IMR-90 (cell line): ENCODE results near the gene CABP7. TPM values are rescaled to one million over a fixed set of nuclear protein-coding genes. Genes with fewer than 3 reads are reported as not detected.

Experiments
- ATAC-seq: fragments of 200-7000 bp; cut with Tn5 transposase; 2 replicates; pipeline ENCODE4 v1.9.1; 2020; ENCODE audit warnings: low read depth, mild to moderate bottlenecking, moderate library complexity
- BruUV-seq: library from RNA; stranded (reverse); fragments of 400-500 nt; replicated peaks from 2 replicates; lab custom pipeline; 2021; lab: Mats Ljungman, UMichigan
- CTCF ChIA-PET: fragments of 300-600 bp; formaldehyde crosslinking; extraction: SDS; loops from one replicate; lab custom pipeline; 2021; ENCODE audit warnings: antibody characterized with exemption; lab: Yijun Ruan, JAX
- POLR2A ChIA-PET: fragments of 300-600 bp; sonication (Branson Sonifier 250); formaldehyde crosslinking; loops from one replicate; lab custom pipeline; 2022; ENCODE audit warnings: antibody characterized with exemption; ENCODE audit not compliant: unreplicated experiment; lab: Charles Lee
- DNase-seq: peaks from one replicate; pipeline ENCODE4 v3.0.0; 2013
- H2AFZ ChIP-seq: replicated peaks from 2 replicates; pipeline ENCODE3; 2013; ENCODE audit warnings: low read length, mild to moderate bottlenecking; ENCODE audit not compliant: poor library complexity
- H2AK5ac ChIP-seq: 2 replicates; pipeline ENCODE4 v1.6.1; 2013; ENCODE audit warnings: low read depth, low read length, inconsistent platforms
- H2AK9ac ChIP-seq: replicated peaks from 2 replicates; pipeline ENCODE3; 2013; ENCODE audit warnings: mild to moderate bottlenecking, low read depth, low read length, moderate library complexity; ENCODE audit not compliant: poor library complexity
- H2BK120ac ChIP-seq: 2 replicates; pipeline ENCODE4 v1.6.1; 2013; ENCODE audit warnings: low read depth, low read length, inconsistent platforms
- H2BK15ac ChIP-seq: 3 replicates; pipeline ENCODE4 v1.6.1; 2013; ENCODE audit warnings: low read depth, low read length, inconsistent platforms
- H2BK20ac ChIP-seq: 2 replicates; pipeline ENCODE4 v1.6.1; 2013; ENCODE audit warnings: low read depth, mild to moderate bottlenecking, inconsistent platforms, low read length, moderate library complexity
- H2BK5ac ChIP-seq: 2 replicates; pipeline ENCODE4 v1.6.1; 2013; ENCODE audit warnings: mild to moderate bottlenecking, low read depth, low read length, inconsistent platforms; ENCODE audit not compliant: poor library complexity, severe bottlenecking
- H3K14ac ChIP-seq: replicated peaks from 2 replicates; pipeline ENCODE4 v1.6.1; 2013; ENCODE audit warnings: low read depth, low read length, inconsistent platforms
- H3K18ac ChIP-seq: 2 replicates; pipeline ENCODE4 v1.6.1; 2013; ENCODE audit warnings: low read depth, low read length, control low read depth
- H3K23ac ChIP-seq: 2 replicates; pipeline ENCODE4 v1.6.1; 2013; ENCODE audit warnings: low read depth, low read length, inconsistent platforms
- H3K27ac ChIP-seq: 2 replicates; pipeline ENCODE4 v1.5.1; 2013; ENCODE audit warnings: mild to moderate bottlenecking, control low read depth, low read length; ENCODE audit not compliant: insufficient read depth
- H3K27me3 ChIP-seq: 2 replicates; pipeline ENCODE4 v1.6.1; 2013; ENCODE audit warnings: low read length; ENCODE audit not compliant: control insufficient read depth, insufficient read depth
- H3K36me3 ChIP-seq: 2 replicates; pipeline ENCODE4 v1.6.1; 2013; ENCODE audit warnings: low read length, mixed read lengths; ENCODE audit not compliant: control insufficient read depth, insufficient read depth
- H3K4ac ChIP-seq: 2 replicates; pipeline ENCODE4 v1.6.1; 2013; ENCODE audit warnings: low read depth, low read length, inconsistent platforms
- H3K4me1 ChIP-seq: 2 replicates; pipeline ENCODE4 v1.6.1; 2013; ENCODE audit warnings: low read length, mixed read lengths; ENCODE audit not compliant: control insufficient read depth, insufficient read depth
- H3K4me2 ChIP-seq: 2 replicates; pipeline ENCODE4 v1.6.1; 2013; ENCODE audit warnings: low read depth, mild to moderate bottlenecking, control low read depth, low read length, moderate library complexity
- H3K4me3 ChIP-seq: 2 replicates; pipeline ENCODE4 v1.5.1; 2013; ENCODE audit warnings: low read depth, mild to moderate bottlenecking, control low read depth, low read length, moderate library complexity; ENCODE audit not compliant: insufficient read depth
- H3K56ac ChIP-seq: 2 replicates; pipeline ENCODE4 v1.6.1; 2013; ENCODE audit warnings: low read length, inconsistent platforms; ENCODE audit not compliant: insufficient read depth; ENCODE audit errors: extremely low read depth
- H3K79me1 ChIP-seq, 2 experiments: 2 replicates each; pipeline ENCODE4 v1.6.1; 2013; ENCODE audit warnings: low read length in 2 of 2, inconsistent platforms in 1 of 2, low read depth in 1 of 2
- H3K9ac ChIP-seq: 2 replicates; pipeline ENCODE4 v1.6.1; 2013; ENCODE audit warnings: low read depth, low read length, control low read depth
- H3K9me1 ChIP-seq: 2 replicates; pipeline ENCODE4 v1.6.1; 2013; ENCODE audit warnings: low read length, inconsistent platforms; ENCODE audit not compliant: insufficient read depth
- H3K9me3 ChIP-seq: 2 replicates; pipeline ENCODE4 v1.6.1; 2013; ENCODE audit warnings: low read length; ENCODE audit not compliant: control insufficient read depth, insufficient read depth
- H4K20me1 ChIP-seq: 2 replicates; pipeline ENCODE4 v1.6.1; 2013; ENCODE audit warnings: low read length, inconsistent platforms; ENCODE audit not compliant: insufficient read depth
- H4K5ac ChIP-seq: 2 replicates; pipeline ENCODE4 v1.6.1; 2013; ENCODE audit warnings: mild to moderate bottlenecking, low read depth, low read length, control low read depth
- H4K8ac ChIP-seq, 2 experiments: 2 replicates each; pipeline ENCODE4 v1.6.1; 2013; ENCODE audit warnings: low read depth in 2 of 2, low read length in 2 of 2, control low read depth in 1 of 2, inconsistent platforms in 1 of 2
- H4K91ac ChIP-seq: 2 replicates; pipeline ENCODE4 v1.6.1; 2013; ENCODE audit warnings: low read depth, low read length, inconsistent platforms; ENCODE audit not compliant: insufficient read depth
- BHLHE40 ChIP-seq: fragments of 150-350 bp; IDR thresholded peaks from 2 replicates; pipeline ENCODE4 v1.6.1; 2016; ENCODE audit warnings: mild to moderate bottlenecking, low read depth, low read length
- CEBPB ChIP-seq: IDR thresholded peaks from 2 replicates; pipeline ENCODE4 v1.6.1; 2012; ENCODE audit warnings: low read depth, low read length, improper control_type of control experiment
- CHD1 ChIP-seq: IDR thresholded peaks from 2 replicates; pipeline ENCODE4 v1.6.1; 2012; ENCODE audit warnings: low read depth, low read length, improper control_type of control experiment
- FOS ChIP-seq: fragments of 150-350 bp; IDR thresholded peaks from 2 replicates; pipeline ENCODE4 v1.6.1; 2016; ENCODE audit warnings: low read depth, low read length
- MAFK ChIP-seq: IDR thresholded peaks from 2 replicates; pipeline ENCODE4 v1.6.1; 2012; ENCODE audit warnings: low read depth, low read length, improper control_type of control experiment
- MAZ ChIP-seq: IDR thresholded peaks from 2 replicates; pipeline ENCODE4 v1.6.1; 2012; ENCODE audit warnings: low read depth, mild to moderate bottlenecking, low read length, improper control_type of control experiment, moderate library complexity, borderline replicate concordance
- MXI1 ChIP-seq: IDR thresholded peaks from 2 replicates; pipeline ENCODE4 v1.6.1; 2012; ENCODE audit warnings: low read depth, mild to moderate bottlenecking, low read length, moderate library complexity, borderline replicate concordance
- NFE2L2 ChIP-seq: fragments of 150-350 bp; IDR thresholded peaks from 2 replicates; pipeline ENCODE4 v1.6.1; 2016; ENCODE audit warnings: low read depth, mild to moderate bottlenecking, low read length
- POLR2A ChIP-seq: IDR thresholded peaks from 2 replicates; pipeline ENCODE4 v1.6.1; 2012; ENCODE audit warnings: mild to moderate bottlenecking, low read depth, low read length
- RAD21 ChIP-seq: IDR thresholded peaks from 2 replicates; pipeline ENCODE4 v1.6.1; 2012; ENCODE audit warnings: low read length, improper control_type of control experiment
- RCOR1 ChIP-seq: IDR thresholded peaks from 2 replicates; pipeline ENCODE4 v1.6.1; 2012; ENCODE audit warnings: mild to moderate bottlenecking, low read length, improper control_type of control experiment; ENCODE audit not compliant: insufficient replicate concordance
- RFX5 ChIP-seq: IDR thresholded peaks from 2 replicates; pipeline ENCODE4 v1.8.0; 2012; ENCODE audit warnings: low read depth, mild to moderate bottlenecking, low read length, moderate library complexity
- SMC3 ChIP-seq: fragments of 150-350 bp; IDR thresholded peaks from 2 replicates; pipeline ENCODE4 v1.6.1; 2016; ENCODE audit warnings: low read depth, mild to moderate bottlenecking, antibody characterized with exemption, low read length, moderate library complexity
- USF2 ChIP-seq: fragments of 150-350 bp; IDR thresholded peaks from 2 replicates; pipeline ENCODE4 v1.6.1; 2017; ENCODE audit warnings: mild to moderate bottlenecking, antibody characterized with exemption, low read length, low read depth
- WGBS, 2 experiments: methylation state at CpG; one replicate each; pipeline versions ENCODE4 v1.1.5 to v1.1.7; 2013; ENCODE audit warnings: missing lambda C conversion rate in 2 of 2; ENCODE audit not compliant: insufficient read length in 1 of 2; ENCODE audit errors: extremely low coverage in 2 of 2; 5-methylcytosine and 5-hydroxymethylcytosine counted together
- dilution Hi-C: fragments of 300-500 bp; cut with HindIII; formaldehyde crosslinking; loops from one replicate; pipeline ENCODE4 v1.14.3; 2018; ENCODE audit warnings: low sequenced_read_pairs; ENCODE audit not compliant: unreplicated experiment
- in situ Hi-C: fragments of 300-500 bp; cut with MboI; formaldehyde crosslinking; loops from 3 replicates; pipeline ENCODE4 v1.14.3; 2019; ENCODE audit warnings: low sequenced_read_pairs, inconsistent platforms, mixed read lengths
- intact Hi-C: fragments of 100-400 bp; cut with micrococcal nuclease; formaldehyde crosslinking; loops from 2 replicates; pipeline ENCODE4 v1.10.0; 2022
- polyA plus RNA-seq, 3 experiments: library from polyadenylated mRNA; depleted of rRNA; stranded (reverse); fragments of >200 nt; gene quantifications; 2 replicates each; pipeline ENCODE4 v1.2.3, GENCODE V29; 2012; ENCODE audit warnings: low replicate concordance in 1 of 3
- total RNA-seq: library from RNA; depleted of rRNA; stranded (reverse); fragments of >200 nt; gene quantifications from 2 replicates; pipeline ENCODE4 v1.2.3, GENCODE V29; 2012
- TF ChIP-seq, protein P1 (sequence below): conservative IDR thresholded peaks from 2 replicates; pipeline ENCODE4 v1.5.1; 2012; ENCODE audit warnings: mild to moderate bottlenecking, low read depth, low read length, improper control_type of control experiment
- TF ChIP-seq, protein P2 (sequence below): fragments of 150-350 bp; IDR thresholded peaks from 2 replicates; pipeline ENCODE4 v1.6.1; 2016; ENCODE audit warnings: low read depth, mild to moderate bottlenecking, low read length, moderate library complexity, borderline replicate concordance

Gene CABP7
- total and polyA plus RNA-seq, 2 of the 4 experiments (the other 2 are of a cell fraction) = under 0.01 to 0.03 TPM

GRCh38 chr22:29735416-29735815, 15.6 kb downstream of the CABP7 start:
- Histone ChIP-seq H3K4me1 (no peaks in the 10 kb centered on the region), H4K8ac (no peak overlapping the region), H3K56ac (no peak overlapping the region), H2AK9ac (no peak overlapping the region), H3K4ac (no peak overlapping the region), H2BK5ac (no peak overlapping the region), H2BK20ac (no peak overlapping the region), H3K9me1 (no peaks in the 10 kb centered on the region), H4K20me1 (no peaks in the 10 kb centered on the region), H3K27ac (no peak overlapping the region), H2BK120ac (no peak overlapping the region), H2BK15ac (no peak overlapping the region), H3K79me1 (no peaks in the 10 kb centered on the region), H3K9ac (no peak overlapping the region), H3K27me3 (no peaks in the 10 kb centered on the region), H2AK5ac (no peak overlapping the region), H3K9me3 (no peaks in the 10 kb centered on the region), H3K4me2 (no peak overlapping the region), H4K5ac (no peak overlapping the region), H3K18ac (no peak overlapping the region), H3K36me3 (peaks cover 16% of the 10 kb centered on the region), H4K91ac (no peak overlapping the region), H3K14ac (no peak overlapping the region), H3K4me3 (no peak overlapping the region), H3K23ac (no peak overlapping the region), H2AFZ (peak overlapping the region; percentile 11)
- dilution Hi-C loops (no loop called here), in situ Hi-C loops (no loop called here), intact Hi-C loops (no loop called here)
- POLR2A ChIA-PET = no interaction called here
- BruUV-seq = no TSS peak
- no peak for DNase-seq
- TF ChIP-seq RAD21 (no peak), USF2 (no peak), BHLHE40 (no peak), MAFK (no peak), MXI1 (no peak), FOS (no peak), SMC3 (no peak), NFE2L2 (no peak), RFX5 (no peak), CEBPB (no peak), POLR2A (no peak), RCOR1 (no peak), MAZ (no peak), CHD1 (no peak)
- TF ChIP-seq, protein P1, sequence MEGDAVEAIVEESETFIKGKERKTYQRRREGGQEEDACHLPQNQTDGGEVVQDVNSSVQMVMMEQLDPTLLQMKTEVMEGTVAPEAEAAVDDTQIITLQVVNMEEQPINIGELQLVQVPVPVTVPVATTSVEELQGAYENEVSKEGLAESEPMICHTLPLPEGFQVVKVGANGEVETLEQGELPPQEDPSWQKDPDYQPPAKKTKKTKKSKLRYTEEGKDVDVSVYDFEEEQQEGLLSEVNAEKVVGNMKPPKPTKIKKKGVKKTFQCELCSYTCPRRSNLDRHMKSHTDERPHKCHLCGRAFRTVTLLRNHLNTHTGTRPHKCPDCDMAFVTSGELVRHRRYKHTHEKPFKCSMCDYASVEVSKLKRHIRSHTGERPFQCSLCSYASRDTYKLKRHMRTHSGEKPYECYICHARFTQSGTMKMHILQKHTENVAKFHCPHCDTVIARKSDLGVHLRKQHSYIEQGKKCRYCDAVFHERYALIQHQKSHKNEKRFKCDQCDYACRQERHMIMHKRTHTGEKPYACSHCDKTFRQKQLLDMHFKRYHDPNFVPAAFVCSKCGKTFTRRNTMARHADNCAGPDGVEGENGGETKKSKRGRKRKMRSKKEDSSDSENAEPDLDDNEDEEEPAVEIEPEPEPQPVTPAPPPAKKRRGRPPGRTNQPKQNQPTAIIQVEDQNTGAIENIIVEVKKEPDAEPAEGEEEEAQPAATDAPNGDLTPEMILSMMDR = no peak
- TF ChIP-seq, protein P2, sequence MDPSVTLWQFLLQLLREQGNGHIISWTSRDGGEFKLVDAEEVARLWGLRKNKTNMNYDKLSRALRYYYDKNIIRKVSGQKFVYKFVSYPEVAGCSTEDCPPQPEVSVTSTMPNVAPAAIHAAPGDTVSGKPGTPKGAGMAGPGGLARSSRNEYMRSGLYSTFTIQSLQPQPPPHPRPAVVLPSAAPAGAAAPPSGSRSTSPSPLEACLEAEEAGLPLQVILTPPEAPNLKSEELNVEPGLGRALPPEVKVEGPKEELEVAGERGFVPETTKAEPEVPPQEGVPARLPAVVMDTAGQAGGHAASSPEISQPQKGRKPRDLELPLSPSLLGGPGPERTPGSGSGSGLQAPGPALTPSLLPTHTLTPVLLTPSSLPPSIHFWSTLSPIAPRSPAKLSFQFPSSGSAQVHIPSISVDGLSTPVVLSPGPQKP = no peak
- no peak for ATAC-seq
- no CpG with 5 or more reads among the region's 1 CpG for WGBS, 2 experiments
- CTCF ChIA-PET = no interaction called here
